C4-2B (cell line): ENCODE measurements around the gene RNF212B.
"Not testable (repeated sequence)": the region's sequence is repeated elsewhere in the genome, so short reads cannot be mapped to it uniquely, and the experiment has no call there.

Source experiments
- H3K27ac ChIP-seq: fragments of 450-650 bp; 2 replicates; pipeline ENCODE4 v1.5.1; 2017
- ZFX ChIP-seq: fragments of 450-650 bp; IDR thresholded peaks from 2 replicates; pipeline ENCODE4 v1.6.1; 2017
- TF ChIP-seq, protein P1 (sequence below): fragments of 450-650 bp; conservative IDR thresholded peaks from 2 replicates; pipeline ENCODE4 v1.5.1; 2017; ENCODE audit warnings: mild to moderate bottlenecking

RNF212B gene

DNA sequence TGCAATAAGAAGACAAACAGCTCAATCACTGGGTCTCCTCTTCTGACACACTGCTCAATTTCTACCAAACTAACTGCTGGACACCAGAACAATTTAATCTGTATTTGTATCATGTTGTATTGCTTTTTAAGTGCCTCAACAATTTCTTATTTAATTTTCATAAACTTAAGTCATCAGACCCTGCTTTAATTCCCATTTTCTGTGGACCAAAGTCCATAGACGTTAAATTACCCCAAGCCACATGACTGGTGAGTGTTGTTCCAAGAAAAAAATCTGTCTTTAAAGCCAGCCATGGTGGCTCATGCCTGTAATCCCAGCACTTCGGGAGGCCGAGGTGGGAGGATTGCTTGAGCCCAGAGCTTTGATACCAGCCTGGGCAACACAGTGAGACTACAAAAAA is 39.5 kb downstream of the RNF212B start:
- no peak for TF ChIP-seq ZFX
- TF ChIP-seq, protein P1, sequence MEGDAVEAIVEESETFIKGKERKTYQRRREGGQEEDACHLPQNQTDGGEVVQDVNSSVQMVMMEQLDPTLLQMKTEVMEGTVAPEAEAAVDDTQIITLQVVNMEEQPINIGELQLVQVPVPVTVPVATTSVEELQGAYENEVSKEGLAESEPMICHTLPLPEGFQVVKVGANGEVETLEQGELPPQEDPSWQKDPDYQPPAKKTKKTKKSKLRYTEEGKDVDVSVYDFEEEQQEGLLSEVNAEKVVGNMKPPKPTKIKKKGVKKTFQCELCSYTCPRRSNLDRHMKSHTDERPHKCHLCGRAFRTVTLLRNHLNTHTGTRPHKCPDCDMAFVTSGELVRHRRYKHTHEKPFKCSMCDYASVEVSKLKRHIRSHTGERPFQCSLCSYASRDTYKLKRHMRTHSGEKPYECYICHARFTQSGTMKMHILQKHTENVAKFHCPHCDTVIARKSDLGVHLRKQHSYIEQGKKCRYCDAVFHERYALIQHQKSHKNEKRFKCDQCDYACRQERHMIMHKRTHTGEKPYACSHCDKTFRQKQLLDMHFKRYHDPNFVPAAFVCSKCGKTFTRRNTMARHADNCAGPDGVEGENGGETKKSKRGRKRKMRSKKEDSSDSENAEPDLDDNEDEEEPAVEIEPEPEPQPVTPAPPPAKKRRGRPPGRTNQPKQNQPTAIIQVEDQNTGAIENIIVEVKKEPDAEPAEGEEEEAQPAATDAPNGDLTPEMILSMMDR: no peak

DNA sequence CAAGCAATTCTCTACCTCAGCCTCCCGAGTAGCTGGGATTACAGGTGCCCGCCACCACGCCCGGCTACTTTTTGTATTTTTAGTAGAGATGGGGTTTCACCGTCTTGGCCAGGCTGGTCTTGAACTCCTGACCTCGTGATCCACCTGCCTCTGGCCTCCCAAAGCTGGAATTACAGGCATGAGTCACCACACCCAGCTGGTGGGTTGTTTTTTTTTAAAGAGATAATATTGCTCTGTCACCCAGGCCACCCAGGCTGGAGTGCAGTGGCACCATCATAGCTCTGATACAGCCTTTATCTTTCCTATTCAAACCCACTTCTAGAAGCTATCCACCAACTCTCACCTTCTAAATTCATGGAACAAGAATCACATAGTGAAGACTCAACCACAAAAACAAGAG is 40.2 kb downstream of the RNF212B start:
- not testable (repeated sequence) for H3K27ac ChIP-seq

More for the DNA sequence above, 39.5 kb downstream of the RNF212B start:
- no peak overlapping the region for H3K27ac ChIP-seq

DNA sequence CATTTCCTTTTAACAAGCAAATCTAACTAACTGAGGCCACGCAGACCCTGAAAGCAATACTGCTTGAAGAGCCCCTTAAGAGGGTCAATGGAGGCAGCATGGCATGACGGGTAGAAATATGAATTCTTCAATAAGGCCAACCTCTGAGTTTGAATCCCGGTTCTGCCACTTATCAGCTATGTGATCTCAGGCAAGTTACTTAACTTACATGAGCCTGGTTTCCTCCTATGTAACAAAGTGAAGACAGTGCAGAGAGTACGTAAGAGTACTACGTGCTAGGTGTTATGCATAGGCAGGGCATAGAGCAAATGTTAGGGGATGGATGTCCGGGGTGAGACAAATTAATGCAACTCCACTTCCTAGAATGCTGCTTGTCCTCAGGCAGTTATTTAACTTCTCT is 43.5 kb downstream of the RNF212B start:
- TF ChIP-seq, protein P1: no peak
- TF ChIP-seq ZFX: no peak
- no peak overlapping the region for H3K27ac ChIP-seq

DNA sequence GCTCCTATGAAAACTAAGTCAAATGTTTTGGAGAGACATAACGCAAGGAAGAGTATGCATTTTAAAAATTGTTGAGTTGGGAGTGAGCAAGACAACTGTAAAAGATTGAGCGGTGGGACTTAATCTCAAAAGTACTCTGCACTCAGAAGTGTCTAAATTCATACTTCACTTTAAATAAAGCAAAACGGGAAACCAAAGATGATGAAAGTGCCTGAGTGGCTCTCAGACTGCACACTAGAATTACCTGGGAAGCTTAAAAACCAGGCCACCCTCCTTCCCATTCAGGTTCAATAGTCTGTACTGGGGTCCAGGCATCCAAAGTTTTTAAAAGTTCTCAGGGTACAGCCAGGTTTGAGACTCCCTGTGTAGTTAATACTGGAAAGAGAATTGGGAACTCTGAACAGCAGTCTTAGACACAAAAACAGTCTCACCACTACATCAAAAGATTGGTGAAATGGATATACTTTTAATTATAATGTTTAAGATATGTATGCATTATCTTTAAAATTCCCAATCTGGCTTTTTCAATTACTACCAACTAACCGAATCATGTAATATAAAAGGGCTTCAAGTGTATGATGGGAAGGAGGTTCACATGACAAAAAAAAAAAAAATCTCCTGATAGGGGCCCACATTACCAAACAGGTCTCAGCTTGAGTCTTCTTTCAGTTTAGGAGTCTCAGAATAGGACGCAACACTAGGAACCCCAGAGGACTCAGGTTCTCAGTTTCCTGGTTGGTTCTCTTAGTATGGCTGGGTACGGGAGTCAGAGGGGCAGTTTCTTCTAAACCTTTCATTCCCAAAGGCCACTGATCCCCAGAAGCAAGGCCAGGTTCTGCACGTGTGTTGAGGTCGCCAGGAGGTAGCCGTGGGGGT is 47.2 kb downstream of the RNF212B start:
- no peak for TF ChIP-seq ZFX
- TF ChIP-seq, protein P1: no peak
- peak overlapping the region; percentile 90 for H3K27ac ChIP-seq

DNA sequence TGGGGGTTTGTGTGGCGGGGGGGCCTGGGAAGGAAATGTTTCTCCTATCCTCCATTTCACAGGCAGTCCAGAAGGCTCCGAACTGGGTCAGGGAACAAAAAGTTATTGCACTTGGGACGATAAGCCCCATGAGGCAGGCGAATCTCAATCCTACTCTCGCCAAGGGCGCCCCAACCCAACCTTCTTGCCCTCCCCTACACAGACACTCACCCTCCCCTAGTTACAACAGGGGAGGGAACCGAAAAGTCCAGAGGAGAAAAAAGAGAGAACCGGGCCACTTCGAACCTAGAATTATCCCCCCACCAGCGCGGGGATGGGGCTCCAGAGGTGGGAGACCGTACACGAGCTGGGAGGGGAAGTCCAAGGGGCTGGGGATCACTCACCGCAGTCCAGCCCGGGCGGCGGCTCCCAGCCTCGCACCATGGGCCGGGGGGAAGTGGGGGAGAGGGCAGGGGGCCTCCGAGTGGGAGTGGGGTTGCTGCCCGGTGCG is 47.8 kb downstream of the RNF212B start:
- peak overlapping the region; percentile 90 for H3K27ac ChIP-seq
- TF ChIP-seq, protein P1: no peak
- no peak for TF ChIP-seq ZFX

DNA sequence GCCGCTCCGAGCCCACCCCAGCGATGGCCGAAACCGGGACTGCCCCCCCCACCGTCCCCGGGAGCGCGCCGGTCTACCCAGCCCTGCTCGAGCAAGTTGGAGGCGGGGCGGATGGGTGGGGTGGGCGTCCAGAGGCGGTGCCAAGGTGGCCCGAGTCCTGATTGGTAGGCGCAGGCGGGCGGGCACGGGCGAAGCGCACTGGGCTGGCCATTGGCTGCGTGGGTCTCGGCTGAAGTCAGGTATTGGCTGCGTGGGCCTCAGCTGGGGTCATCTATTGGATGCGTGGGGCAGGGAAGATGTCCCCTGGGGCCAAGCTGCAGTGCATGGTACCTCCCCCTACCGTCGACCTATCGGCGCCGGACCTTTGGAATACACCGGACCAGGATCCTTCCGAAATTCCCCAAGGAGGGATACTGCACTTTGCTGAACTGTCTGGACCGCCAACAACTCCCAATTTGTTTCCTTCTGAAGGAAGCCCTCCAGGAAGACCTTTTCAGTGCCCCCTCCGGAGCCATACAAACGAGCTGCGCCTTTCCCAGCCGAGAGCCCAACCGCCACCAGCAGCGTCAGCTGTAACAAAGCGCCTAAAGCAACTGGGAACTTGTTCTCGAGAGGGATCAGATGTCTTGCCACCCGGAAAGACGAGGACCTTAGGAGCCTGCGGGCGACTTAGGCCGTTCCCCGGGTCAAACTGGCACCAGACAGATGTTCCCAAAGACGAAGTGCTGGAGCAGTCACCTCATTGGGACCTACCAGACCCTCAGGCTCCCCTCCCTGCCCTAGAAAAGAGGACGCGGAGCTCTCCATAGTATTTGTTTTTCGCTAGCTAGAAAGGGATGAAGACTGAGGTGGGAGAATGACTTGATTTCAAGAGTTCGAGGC is 48.5 kb downstream of the RNF212B start, which contains the start of gene HOMEZ:
Gene HOMEZ, minus strand, starts transcription at position 113 of the 882 bp plus-strand sequence. CDS start 180 bp downstream, outside the sequence.
- TF ChIP-seq, protein P1: no peak
- TF ChIP-seq ZFX: no peak
- H3K27ac ChIP-seq: peak within 1 kb of the TSS; percentile 90

DNA sequence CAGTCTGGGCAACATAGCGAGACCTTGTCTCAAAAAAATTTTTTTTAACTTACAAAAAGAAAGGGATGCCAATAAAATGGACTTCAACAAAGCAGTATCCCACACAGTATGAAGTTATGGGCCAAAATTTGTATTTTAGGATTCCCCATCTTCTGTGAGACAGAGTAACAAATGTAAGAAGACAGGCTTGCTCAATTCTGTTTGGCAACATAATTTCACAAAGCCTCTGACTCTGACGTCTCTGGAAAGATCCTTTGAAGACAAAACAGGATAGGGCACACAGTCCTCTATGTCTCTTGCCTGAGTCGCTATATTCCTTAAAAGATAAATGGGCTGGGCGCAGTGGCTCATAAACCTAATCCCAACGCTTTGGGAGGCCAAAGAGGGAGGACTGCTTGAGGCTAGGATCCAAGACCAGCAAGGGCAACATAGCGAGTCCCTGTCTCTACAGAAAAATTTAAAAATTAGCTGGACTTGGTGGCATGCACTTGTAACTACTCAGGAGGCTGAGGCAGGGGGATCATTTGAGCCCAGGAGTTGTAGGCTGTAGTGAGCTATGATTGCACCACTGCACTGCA is 49.3 kb downstream of the RNF212B start:
- H3K27ac ChIP-seq: peak overlapping the region; percentile 90
- TF ChIP-seq, protein P1: no peak
- no peak for TF ChIP-seq ZFX
